A673 (cell line): ENCODE data around the gene NCOA3.

Experiments used
- EZH2 ChIP-seq: fragments of 200-600 bp; sonication (generic); IDR thresholded peaks from 2 replicates; pipeline ENCODE4 v1.6.1; 2017; ENCODE audit warnings: borderline replicate concordance, low read depth, mild to moderate bottlenecking, mixed read lengths, antibody characterized with exemption, low read length; ENCODE audit not compliant: poor library complexity, severe bottlenecking
- TF ChIP-seq, protein P1 (sequence below): fragments of 300-800, 200-600 bp; sonication (generic); conservative IDR thresholded peaks from 2 replicates; pipeline ENCODE4 v1.5.1; 2017; ENCODE audit warnings: low read depth, mild to moderate bottlenecking, antibody characterized with exemption, low read length, moderate library complexity, mixed read lengths

DNA sequence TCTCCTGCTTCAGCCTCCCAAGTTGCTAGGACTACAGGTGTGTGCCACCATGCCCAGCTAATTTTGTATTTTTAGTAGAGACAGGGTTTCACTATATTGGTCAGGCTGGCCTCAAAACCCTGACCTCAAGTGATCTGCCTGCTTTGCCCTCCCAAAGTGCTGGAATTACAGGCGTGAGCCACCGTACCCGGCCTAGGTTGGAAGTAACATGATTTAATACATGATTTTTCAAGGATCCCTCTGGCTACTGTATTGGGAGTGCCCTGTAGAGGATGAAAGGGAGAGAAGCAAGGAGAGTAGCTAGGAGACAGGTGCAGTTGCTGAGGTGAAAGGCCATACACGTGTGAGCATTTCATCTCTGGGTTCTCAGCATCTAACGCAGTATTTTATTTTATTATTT, 2.6 kb upstream of the NCOA3 start:
- TF ChIP-seq, protein P1, sequence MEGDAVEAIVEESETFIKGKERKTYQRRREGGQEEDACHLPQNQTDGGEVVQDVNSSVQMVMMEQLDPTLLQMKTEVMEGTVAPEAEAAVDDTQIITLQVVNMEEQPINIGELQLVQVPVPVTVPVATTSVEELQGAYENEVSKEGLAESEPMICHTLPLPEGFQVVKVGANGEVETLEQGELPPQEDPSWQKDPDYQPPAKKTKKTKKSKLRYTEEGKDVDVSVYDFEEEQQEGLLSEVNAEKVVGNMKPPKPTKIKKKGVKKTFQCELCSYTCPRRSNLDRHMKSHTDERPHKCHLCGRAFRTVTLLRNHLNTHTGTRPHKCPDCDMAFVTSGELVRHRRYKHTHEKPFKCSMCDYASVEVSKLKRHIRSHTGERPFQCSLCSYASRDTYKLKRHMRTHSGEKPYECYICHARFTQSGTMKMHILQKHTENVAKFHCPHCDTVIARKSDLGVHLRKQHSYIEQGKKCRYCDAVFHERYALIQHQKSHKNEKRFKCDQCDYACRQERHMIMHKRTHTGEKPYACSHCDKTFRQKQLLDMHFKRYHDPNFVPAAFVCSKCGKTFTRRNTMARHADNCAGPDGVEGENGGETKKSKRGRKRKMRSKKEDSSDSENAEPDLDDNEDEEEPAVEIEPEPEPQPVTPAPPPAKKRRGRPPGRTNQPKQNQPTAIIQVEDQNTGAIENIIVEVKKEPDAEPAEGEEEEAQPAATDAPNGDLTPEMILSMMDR = no peak
- no peak for TF ChIP-seq EZH2
